Aorta (tissue), 5 donors: ENCODE results near the gene CLEC2B. TPM values are rescaled to one million over a fixed set of nuclear protein-coding genes. Genes with fewer than 3 reads are reported as not detected.

ENCODE experiments used
- ATAC-seq: fragments of 200-7000 bp; cut with Tn5 transposase; one replicate; pipeline ENCODE4 v1.9.1; 2022; ENCODE audit warnings: moderate library complexity; ENCODE audit not compliant: low FRiP score
- DNase-seq, 2 donors: peaks; one replicate each; pipeline ENCODE4 v3.0.0-alpha.2; 2020
- H3K27ac ChIP-seq, 2 donors: one replicate each; pipeline ENCODE4 v1.5.1; 2013; ENCODE audit warnings: low read length in 2 of 2, mild to moderate bottlenecking in 2 of 2, moderate library complexity in 2 of 2, control low read depth in 1 of 2, inconsistent platforms in 1 of 2, low read depth in 1 of 2
- H3K27me3 ChIP-seq, 2 donors: one replicate each; pipeline ENCODE4 v1.6.1; 2013; ENCODE audit warnings: control low read depth in 1 of 2, low read length in 1 of 2, mild to moderate bottlenecking in 1 of 2, moderate library complexity in 1 of 2; ENCODE audit not compliant: insufficient read depth in 2 of 2, control insufficient read depth in 1 of 2
- H3K36me3 ChIP-seq, 2 donors: one replicate each; pipeline ENCODE4 v1.6.1; 2013; ENCODE audit warnings: control low read depth in 1 of 2, low read length in 1 of 2, mild to moderate bottlenecking in 1 of 2; ENCODE audit not compliant: insufficient read depth in 2 of 2, control insufficient read depth in 1 of 2
- H3K4me1 ChIP-seq, 2 donors: one replicate each; pipeline ENCODE4 v1.6.1; 2013; ENCODE audit warnings: low read length in 2 of 2, control low read depth in 1 of 2, mild to moderate bottlenecking in 1 of 2, moderate library complexity in 1 of 2; ENCODE audit not compliant: insufficient read depth in 2 of 2, control insufficient read depth in 1 of 2
- H3K4me3 ChIP-seq, 2 donors: one replicate each; pipeline ENCODE4 v1.5.1; 2013; ENCODE audit warnings: low read length in 2 of 2, control low read depth in 1 of 2, mild to moderate bottlenecking in 1 of 2
- H3K9me3 ChIP-seq: one replicate; pipeline ENCODE4 v1.6.1; 2013; ENCODE audit warnings: mild to moderate bottlenecking, low read length; ENCODE audit not compliant: control insufficient read depth
- WGBS, 2 donors: extraction: QIAGEN DNeasy Blood & Tissue Kit; methylation state at CpG; one replicate each; pipeline ENCODE4 v1.1.7; 2013; 5-methylcytosine and 5-hydroxymethylcytosine counted together
- intact Hi-C, 2 donors: fragments of 100-400 bp; cut with DNase I; formaldehyde crosslinking; loops; one replicate each; pipeline versions ENCODE4 v1.14.2 to v1.15.0; 2022
- polyA plus RNA-seq, 2 donors: library from polyadenylated mRNA; stranded (reverse); fragments of 200-250 nt; gene quantifications; one replicate each; pipeline ENCODE4 v1.2.3, GENCODE V29; 2013
- total RNA-seq, 2 donors: library from RNA; stranded (reverse); fragmentation: NEBNext Ultra II Directional; extraction: Animal tissue kit (Norgen Biotek cat#: 25700); gene quantifications; one replicate each; pipeline ENCODE4 v1.2.1, GENCODE V29; 2021
- donor health status: healthy with polysubstance abuse.
- donor health status: Bipolar disorder and iron deficiency.
- donor health status: DM: no; HTN: no; CAD: no.
- donor health status: DM: no; HTN: no; CAD: no.
- donor health status: DM: yes; HTN: yes; CAD: no.

Gene CLEC2B
- total and polyA plus RNA-seq, 4 donors: 1.2 to 23.3 (median 10.7) TPM

DNA sequence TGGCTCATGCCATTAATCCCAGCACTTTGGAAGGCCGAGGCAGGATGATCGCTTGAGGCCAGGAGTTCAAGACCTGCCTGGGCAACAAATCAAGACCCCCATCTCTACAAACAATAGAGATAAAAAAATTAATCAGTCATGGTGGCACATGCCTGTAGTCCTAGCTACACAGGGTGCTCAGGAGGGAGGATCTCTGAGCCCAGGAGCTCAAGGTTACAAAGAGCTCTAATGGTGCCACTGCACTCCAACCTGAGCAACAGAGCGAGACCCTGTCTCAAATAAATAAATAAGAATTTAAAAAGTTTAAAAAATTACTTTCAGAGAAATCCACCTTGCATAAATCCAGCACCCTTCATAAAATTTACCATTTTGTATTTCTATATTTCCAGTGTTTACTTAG lies 39.7 kb downstream of the CLEC2B start:
- Histone ChIP-seq H3K4me1 (no peaks in the 10 kb centered on the region), H3K9me3 (no peaks in the 10 kb centered on the region), H3K36me3 (no peaks in the 10 kb centered on the region), H3K27me3 (no peaks in the 10 kb centered on the region), H3K27ac (no peak overlapping the region), H3K4me3 (no peak overlapping the region)
- ATAC-seq: no peak
- intact Hi-C loops: no loop called here
- WGBS, 2 donors: 63 to 66% methylated on average over 3 of the region's 3 CpGs
- DNase-seq: no peak

DNA sequence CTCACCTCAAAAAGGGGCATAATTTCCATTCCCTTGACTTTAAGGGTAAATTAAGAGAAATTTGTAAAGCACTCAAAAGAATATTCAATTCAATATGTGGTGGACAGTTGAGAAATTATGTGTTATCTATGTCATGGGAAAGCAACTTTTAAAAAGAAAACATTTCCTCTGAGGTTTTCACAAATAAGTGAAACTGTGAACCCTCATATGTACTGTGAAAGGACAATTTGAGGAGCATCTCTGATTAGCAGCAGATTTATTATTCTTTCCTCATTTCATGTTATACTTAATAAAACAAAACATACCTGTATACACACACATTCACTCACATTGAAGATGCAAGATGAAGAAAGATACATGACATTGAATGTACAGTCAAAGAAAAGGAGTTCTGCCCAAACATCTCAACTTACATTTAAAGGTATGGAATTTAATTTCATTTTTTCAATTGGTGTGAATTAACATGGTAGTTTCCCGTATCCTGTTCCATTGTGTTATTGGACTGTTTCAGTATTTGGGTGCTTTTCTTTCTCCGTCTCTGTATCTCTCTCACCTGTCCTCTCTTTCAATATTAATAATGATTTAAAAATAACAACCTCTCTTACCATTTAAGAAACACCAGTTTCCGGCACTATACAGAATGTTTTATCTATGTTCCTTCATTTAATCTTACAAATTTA lies 41.8 kb downstream of the CLEC2B start, which contains the start of gene KLRF1:
Gene KLRF1 (plus strand): TSS at position 273 of the 680 bp plus-strand sequence. CDS start 64 bp downstream, at position 337.
- ATAC-seq: no peak
- no peak for DNase-seq
- intact Hi-C loops: no loop called here
- WGBS, 2 donors: 77% methylated on average over 3 of the region's 3 CpGs
- no peaks in the 10 kb centered on the region for H3K9me3 ChIP-seq
- H3K36me3 ChIP-seq: no peaks in the 10 kb centered on the region
- no peaks in the 10 kb centered on the region for H3K4me1 ChIP-seq
- H3K27ac ChIP-seq: no peak within 1 kb of the TSS
- no peaks in the 10 kb centered on the region for H3K27me3 ChIP-seq
- H3K4me3 ChIP-seq: no peak within 1 kb of the TSS

DNA sequence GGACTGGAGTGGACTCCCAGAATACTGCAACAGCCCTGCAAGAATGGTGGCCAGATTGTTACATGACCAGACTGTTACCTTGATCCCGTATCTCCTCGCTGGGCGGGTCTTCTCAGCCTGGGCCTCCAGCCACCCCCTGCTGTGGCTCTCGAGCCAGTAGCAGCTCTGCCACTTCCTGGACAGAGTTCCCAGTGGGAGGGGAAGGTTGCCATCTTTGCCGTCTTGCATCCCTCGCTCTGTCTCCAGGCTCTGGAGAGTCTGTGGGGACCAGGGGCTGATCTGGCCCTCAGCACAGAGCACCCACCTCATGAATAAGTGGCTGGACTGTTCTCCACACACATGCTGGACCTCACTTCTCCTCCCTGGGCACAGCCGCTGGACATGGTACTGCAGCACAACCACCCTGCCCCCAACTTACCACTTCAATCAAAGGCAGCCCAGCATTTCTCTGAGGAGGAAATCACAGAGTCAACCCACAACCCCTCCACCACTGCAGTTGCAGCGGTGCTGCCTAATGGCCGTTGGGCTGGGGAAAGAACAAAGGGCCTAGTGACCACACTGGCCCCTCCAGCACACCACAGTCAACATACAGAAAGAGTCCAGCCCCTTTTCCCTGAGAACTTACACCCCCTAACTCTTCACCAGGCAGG lies 48.7 kb downstream of the CLEC2B start:
- Histone ChIP-seq H3K27ac (no peak overlapping the region), H3K36me3 (no peaks in the 10 kb centered on the region), H3K9me3 (no peaks in the 10 kb centered on the region), H3K4me3 (no peak overlapping the region), H3K4me1 (no peaks in the 10 kb centered on the region), H3K27me3 (no peaks in the 10 kb centered on the region)
- DNase-seq (no peak), ATAC-seq (peak; percentile 26)
- intact Hi-C loops: no loop called here
- WGBS, 2 donors: 81 to 85% methylated on average over 9 of the region's 9 CpGs

DNA sequence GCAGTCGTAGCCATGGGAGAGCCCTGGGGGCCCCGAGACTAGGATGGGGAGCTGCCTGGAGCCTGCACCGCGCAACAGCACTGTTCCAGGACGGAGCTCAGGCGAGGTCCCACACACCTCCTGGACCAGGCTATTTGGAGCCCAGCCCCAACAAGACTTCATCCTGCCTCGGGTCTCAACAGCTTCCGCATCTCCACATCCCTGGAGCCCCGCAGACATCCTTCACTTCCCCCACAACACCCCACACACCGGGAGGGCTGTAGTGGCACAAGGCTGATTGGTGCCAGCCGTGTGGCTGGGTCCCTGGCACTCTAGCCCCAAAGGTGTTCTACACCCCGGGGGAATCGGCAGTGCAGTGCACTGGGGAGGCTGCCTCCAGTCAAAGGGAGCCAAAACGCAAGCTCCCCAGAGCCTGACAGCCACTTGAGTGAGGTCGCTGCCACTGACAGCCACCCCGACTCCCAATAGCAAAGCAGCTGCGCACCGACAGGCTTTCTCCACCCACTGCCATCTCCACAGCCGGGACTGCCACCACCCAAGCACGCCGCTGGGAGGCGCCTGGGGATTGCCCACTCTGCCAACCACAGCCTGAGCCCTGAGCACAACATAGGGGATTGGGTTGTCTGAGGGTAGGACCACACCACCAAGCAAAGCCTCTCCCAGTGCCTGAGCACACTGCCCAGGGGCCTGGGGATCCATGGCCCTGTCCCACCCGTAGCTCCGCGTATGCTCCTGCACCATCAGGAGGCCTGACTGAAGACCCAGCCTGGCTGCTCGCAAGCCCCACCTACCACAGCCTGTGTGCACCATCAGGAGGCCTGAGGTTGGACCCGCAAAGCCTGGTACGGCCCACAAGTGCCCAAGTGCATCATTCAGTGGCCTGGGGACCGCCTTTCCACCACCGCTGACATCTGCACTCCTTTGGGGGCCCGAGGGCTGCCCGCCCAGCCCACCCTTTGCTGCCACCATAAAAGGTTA lies 55.0 kb downstream of the CLEC2B start:
- DNase-seq (peak; percentile 88 to 90), ATAC-seq (peak; percentile 82)
- H3K36me3 ChIP-seq: no peaks in the 10 kb centered on the region
- no peaks in the 10 kb centered on the region for H3K4me1 ChIP-seq
- intact Hi-C loops: no loop called here
- H3K4me3 ChIP-seq: no peak overlapping the region
- 41 to 43% methylated on average over 31 to 32 of the region's 32 CpGs for WGBS, 2 donors
- H3K27me3 ChIP-seq: no peaks in the 10 kb centered on the region
- H3K9me3 ChIP-seq: peaks cover 2% of the 10 kb centered on the region
- H3K27ac ChIP-seq: no peak overlapping the region

DNA sequence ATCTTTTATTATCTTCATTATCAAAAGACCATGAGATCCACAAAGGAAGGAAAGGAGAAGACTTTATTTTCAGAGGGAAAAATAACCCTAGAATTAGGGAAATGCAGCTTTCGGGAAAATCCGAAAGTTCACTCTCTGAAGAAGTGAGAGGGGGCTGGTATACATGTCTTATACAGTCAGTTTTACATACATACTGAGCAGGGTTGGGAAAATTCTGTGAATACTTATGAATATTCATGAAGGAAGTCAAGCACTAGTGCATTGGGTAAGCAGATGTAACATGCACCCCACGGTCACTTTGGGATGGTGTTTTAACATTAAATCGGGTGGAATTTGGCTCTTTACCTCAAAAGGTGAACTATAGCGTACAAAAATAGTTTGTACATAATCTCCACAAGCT lies 57.5 kb downstream of the CLEC2B start:
- WGBS, 2 donors: 85 to 86% methylated on average over 5 of the region's 5 CpGs
- Histone ChIP-seq H3K4me1 (no peaks in the 10 kb centered on the region), H3K27me3 (no peaks in the 10 kb centered on the region), H3K4me3 (no peak overlapping the region), H3K27ac (no peak overlapping the region), H3K36me3 (no peaks in the 10 kb centered on the region), H3K9me3 (peaks cover 2% of the 10 kb centered on the region)
- DNase-seq (no peak), ATAC-seq (no peak)
- intact Hi-C loops: no loop called here

DNA sequence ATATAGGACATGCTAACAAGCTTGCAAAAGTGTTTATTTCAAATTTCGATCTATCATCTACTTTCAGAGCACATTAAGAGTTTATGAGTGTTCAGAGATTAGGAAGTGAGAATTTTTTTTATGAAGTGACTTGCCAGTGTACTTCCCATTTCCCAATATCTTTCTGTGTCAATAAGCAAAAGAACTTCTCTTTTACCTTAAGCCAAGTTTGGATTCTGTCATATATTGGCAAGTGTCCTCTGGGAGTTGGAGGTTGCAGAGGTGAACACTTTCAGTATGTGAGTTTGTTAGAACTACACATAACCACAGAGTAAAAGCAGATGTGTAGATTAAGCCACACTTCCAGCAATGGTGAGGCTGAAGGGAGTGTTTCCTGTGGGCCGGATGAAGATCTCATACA lies 58.5 kb downstream of the CLEC2B start:
- intact Hi-C loops: no loop called here
- Histone ChIP-seq H3K36me3 (no peaks in the 10 kb centered on the region), H3K27me3 (no peaks in the 10 kb centered on the region), H3K27ac (no peak overlapping the region), H3K4me3 (no peak overlapping the region), H3K4me1 (no peaks in the 10 kb centered on the region), H3K9me3 (peaks cover 2% of the 10 kb centered on the region)
- ATAC-seq: no peak
- 45 to 47% methylated on average over 2 of the region's 2 CpGs for WGBS, 2 donors
- DNase-seq: no peak

DNA sequence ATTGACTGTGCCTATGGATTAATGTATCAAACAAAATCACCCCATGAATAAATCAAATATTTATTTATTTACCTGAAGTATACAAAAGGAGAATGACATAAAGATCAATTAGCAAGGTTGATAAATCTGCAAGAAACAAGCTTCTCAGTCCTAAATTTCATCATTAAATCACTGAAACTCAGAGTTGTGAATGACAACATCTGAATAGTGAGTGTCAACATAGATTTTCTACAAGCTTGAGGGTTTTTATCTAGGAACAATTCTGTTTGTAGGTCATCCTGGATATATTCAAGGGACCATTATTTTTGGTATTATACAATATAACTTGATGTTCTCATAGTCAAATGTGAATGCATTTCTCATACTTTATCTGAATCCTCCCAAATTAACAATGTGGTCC lies 59.3 kb downstream of the CLEC2B start:
- H3K9me3 ChIP-seq: peaks cover 2% of the 10 kb centered on the region
- ATAC-seq (no peak), DNase-seq (no peak)
- H3K27ac ChIP-seq: no peak overlapping the region
- H3K4me1 ChIP-seq: no peaks in the 10 kb centered on the region
- H3K36me3 ChIP-seq: no peaks in the 10 kb centered on the region
- intact Hi-C loops: no loop called here
- H3K4me3 ChIP-seq: no peak overlapping the region
- H3K27me3 ChIP-seq: no peaks in the 10 kb centered on the region

DNA sequence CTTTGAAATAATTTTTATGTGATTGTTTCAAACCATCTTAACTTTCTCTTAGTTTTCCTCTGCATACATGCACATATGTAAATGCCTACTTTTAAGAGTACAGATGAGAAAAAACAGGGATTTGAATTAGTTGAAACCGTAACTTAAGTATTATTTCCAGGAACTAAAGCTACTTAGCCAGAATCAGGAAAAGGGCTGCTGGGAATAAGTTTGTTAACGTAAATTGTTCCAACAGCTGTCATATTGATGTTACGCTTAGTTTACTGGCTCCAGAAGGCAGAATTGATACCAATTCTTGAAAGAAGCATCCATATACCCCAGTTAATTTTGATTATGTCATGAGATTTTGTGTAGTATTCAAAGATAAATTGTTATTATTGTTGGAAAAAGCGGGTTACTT lies 59.8 kb downstream of the CLEC2B start:
- no peaks in the 10 kb centered on the region for H3K4me1 ChIP-seq
- intact Hi-C loops: no loop called here
- H3K27ac ChIP-seq: no peak overlapping the region
- H3K9me3 ChIP-seq: peaks cover 2% of the 10 kb centered on the region
- ATAC-seq: no peak
- H3K4me3 ChIP-seq: no peak overlapping the region
- no peaks in the 10 kb centered on the region for H3K27me3 ChIP-seq
- WGBS, 2 donors: 55 to 60% methylated on average over 4 of the region's 4 CpGs
- no peak for DNase-seq
- no peaks in the 10 kb centered on the region for H3K36me3 ChIP-seq
